Stimulated activated CD8-positive, alpha-beta memory T cell treated with anti-CD3 and anti-CD28 coated beads, Interleukin-4, amount 100 ng/mL, for 48 hours (primary cell): ENCODE data around the gene CARD11.
A peak's percentile ranks its signal among the peaks of the same experiment; 100 is the strongest.

Experiments used
- DNase-seq: peaks from one replicate; pipeline ENCODE4 v3.0.0-alpha.2; 2020

CARD11 gene

DNA sequence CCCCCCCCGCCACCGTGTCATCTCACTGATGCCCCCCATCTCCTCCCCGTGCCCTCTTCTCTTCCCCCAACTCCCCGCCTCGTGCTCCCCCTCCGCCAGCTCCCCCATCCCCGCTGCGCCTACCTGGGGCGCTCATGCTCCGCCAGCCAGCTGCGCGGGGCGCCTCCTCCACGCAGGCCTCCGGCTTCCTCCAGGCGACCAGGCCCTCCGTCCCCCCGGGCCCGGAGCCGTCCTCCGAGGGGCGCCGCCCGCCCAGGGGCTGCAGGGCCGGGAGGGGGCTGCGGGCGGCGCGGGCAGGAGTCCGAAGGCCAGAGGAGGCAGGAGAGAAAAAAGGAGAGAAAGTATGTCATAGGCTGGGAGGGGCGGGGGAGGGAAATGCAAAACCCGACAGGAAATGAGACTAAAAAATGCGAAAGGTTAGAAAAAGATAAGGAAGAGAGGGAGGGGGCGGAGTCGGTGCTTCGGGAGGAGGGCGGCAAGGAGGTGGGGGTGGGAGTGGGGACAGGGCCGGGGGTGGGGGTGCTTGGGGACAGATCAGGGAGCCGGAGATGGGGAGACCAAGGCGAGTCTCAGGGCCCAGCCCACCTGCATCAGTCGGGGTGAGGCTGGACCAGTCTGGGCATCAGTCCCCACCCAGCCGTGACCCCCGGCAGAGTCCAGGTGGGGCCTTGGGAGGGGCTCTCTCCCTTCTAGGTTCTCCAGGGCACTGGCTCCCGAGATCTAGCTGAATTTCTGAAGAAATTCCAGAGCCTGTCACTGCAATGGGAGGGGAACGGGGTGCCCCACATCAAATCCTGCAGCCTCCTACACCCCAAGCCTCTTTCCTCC is at the start of gene CARD11:
CARD11 (minus strand) TSS at position 324 of the 828 bp plus-strand sequence. CDS start 85,361 bp downstream, outside the sequence.
- DNase-seq, result peak; percentile 63

DNA sequence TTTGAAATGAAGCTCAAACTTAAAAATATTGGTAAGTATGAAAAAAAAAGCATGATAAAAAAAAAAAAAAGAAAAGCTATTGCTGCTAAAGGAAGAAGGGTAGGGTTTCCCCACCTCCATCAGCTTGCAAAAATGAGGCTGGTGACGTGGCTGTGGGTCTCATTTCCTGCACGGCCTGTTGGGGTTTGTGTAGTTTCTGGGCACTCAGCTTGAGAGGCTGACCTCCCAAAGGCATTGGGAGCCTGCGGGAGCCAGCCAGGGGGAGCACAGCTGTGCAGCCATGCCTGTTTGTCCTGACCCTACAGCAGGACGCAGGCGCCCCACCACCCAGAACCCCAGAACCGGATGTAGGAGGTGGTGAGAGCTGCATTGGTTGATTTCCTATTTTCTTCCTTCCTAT is 48.8 kb upstream of the CARD11 start:
- peak; percentile 80 for DNase-seq

DNA sequence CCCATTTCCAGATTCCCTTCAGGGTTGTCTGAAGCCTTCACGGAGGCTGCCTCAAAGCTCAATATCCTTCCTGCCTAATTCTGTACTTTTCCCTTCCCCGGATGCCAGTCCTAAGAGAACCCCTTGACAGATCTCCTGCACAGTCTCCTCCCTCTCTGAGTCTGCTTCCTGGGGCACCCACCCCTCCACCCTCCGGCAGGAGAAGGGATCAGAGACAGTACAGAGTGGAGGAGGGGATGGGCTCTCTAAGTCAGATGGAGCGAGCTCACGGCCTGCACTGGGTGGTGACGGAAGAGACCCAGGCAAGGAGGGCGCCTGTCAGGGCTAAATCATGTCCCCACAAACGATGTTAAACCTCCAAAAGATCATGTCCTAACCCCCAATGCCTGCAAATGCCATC is 48.0 kb upstream of the CARD11 start:
- no peak for DNase-seq

DNA sequence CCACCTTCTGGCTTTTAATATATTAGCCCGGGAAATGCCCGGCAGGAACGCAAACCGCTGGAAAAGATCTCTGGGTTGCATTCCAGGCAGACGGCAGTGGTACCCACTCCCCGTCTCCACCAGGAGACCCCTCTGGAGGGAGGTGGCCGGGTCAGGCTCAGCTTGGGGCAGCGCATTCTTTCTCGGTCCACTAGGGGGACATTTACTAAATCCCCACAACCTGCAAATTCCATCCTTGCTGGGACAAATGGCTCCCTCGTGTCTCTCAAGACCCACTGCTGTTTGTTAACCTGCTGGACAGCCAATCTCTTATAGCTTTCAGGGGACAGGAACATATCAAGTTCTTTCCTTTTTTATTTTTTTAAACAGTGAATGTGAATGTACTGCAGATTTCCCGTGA is 45.8 kb upstream of the CARD11 start:
- no peak for DNase-seq

DNA sequence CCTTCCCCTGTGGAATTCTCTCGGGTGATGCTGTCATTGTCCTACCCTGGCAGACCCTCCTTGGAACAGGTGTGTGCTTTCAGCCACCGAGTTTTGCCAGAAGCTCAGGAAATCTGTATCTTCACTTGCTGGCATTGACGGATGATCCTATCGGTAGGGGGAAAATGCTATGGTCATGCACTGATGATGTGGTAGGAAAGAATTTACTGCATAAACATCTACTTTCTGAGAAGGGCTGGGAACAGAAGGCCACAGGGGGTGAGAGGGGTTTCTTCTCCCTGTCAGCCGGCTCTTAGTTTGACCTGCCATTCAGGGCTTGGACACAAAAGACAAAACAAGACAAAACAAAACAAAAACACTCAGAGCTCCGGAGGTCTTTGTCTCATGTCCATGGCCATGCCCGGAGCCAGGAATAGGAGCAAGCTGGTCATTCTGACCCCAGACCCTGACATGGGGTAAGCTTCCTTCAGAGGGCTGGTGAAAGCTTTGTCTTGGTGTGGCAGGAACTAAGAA is 43.6 kb upstream of the CARD11 start:
- DNase-seq, result no peak

DNA sequence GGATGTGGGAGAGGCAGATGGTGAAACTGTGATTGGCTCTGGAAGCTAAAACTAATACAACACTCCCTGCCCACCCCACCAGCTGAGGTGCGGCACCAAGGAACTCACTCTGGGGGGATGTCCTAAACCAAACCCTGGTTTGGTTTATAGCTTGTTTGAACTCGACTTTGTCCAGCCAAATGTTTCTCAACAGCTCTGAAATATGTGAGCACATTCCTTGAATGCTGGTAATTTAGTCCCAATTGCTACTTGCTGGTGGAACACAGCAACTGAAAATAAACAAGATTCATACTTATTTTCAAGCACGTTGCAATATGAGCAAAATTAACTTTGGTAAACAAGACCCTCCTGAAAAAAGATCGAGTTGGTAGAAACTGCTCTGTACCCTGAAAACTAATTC is 39.7 kb upstream of the CARD11 start:
- DNase-seq, result no peak

DNA sequence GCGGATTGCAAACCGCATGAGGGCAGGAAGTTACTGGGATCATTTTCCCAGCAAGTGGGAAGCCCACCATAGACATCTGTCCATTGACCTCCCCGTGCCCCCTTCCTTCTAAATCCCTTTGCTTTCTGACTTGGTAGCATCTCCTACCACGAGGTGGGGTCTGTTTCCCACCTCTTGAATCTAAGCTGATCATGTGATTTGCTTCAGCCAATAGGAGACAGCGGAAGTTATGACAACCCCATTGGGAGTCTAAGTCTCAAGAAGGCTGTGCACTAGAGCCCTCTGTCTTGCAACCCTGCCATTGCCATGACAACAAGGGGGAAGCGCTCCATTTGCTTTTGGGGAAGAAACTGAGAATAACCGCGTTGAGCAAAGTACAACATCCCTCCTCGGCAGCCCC is 39.2 kb upstream of the CARD11 start:
- no peak for DNase-seq

DNA sequence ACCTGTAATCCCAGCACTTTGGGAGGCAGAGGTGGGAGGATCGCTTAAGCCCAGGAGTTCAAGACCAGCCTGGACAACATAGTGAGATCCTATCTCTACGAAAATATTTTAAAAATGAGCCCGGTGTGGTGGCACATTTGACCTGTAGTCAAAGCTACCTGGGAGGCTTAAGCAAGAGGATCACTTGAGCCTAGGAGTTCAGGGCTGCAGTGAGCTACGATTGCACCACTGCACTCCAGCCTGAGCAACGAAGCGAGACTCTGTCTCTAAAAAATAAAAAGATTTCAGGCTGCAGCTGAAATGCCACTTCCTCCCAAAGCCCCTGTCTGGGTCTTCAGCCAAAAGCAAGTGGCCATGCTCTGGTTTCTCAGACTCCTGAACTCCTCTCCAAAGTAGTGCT is 38.7 kb upstream of the CARD11 start:
- no peak for DNase-seq

DNA sequence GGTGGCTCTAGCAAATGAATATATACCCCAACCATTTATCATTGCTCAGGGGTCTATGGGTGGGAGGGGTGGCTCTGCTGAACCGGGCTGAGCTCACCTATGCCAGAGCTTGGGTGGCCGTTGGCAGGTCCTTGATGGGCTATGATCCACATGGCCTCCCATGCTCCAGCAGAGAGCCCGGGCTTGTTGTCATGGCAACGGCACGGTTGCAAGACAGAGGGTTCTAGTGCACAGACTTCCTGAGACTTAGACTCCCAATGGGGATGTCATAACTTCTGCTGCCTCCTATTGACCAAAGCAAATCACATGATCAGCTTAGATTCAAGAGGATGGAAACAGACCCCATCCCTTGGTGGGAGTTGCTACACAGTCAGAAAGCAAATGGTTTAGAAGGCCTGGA is 36.4 kb upstream of the CARD11 start:
- no peak for DNase-seq

DNA sequence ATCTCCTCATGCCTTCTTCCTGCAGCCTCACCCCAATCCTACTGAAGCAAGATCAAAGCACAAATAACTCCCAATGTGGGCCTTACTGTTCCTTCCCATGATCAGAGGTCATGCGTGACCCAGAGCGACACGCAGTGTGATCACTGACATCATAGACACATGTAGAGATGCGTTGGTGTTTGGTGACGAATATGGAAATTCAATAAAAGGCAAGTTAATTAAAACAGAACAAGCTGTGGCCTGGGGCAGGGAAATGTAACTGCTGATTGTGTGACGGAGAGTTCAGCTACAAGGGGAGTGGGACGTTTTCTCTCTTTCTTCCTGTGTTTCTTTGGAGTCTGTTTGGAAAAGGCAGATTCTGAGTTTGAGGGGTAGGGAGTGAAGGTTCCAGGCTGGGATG is 34.8 kb upstream of the CARD11 start:
- no peak for DNase-seq

DNA sequence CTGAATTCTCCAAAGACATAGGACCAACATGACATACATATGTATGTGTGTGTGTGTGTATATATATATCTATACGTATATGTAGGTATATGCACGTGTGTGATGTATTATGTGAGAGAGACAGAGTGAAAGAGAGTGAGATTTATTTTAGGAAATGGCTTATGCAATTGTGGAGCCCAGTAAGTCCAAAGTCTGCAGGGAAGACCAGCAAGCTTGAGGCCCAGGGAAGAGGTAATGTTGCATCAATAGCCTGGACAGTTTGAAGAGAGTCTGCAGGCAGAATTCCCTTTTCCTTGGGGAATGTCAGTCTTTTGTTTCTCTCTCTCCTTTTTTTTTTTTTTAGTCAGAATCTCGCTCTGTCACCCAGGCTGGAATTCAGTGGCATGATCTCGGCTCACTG is 33.0 kb upstream of the CARD11 start:
- DNase-seq, result no peak

DNA sequence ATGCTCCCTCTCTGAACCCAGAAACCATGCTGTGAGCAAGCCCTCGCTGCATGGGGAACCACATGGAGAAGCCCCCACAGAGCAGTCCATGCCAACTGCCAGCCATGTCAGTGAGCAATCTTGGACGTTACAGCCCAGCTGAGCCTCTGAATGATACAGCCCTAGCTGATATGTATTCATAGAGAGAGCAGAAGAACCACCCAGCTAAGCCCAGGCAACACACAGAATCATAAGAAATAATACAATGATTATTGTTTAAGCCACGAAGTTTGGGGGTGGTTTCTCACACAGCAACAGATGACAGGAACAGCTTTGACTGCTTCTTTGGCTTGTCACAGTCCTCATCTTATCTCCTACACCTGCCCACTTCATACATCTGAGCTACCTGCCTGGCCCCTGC is 32.5 kb upstream of the CARD11 start:
- DNase-seq, result no peak

DNA sequence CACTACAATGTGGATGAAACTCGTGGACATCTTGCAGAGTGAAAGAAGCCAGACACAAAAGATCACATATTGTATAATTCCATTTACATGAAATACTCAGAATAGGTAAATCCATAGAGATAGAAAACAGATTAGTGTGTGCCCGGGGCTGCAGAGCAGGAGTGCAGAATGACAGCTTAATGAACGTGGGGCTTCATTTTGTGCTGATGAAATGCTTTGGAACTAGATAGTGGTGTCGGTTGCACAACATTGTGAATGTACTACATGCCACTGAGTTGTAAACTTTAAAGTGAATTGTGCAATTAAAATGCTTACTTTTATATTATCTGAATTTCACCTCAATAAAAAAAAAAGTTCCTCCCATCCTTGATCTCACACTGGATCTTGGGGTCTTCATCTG is 31.8 kb upstream of the CARD11 start:
- no peak for DNase-seq

DNA sequence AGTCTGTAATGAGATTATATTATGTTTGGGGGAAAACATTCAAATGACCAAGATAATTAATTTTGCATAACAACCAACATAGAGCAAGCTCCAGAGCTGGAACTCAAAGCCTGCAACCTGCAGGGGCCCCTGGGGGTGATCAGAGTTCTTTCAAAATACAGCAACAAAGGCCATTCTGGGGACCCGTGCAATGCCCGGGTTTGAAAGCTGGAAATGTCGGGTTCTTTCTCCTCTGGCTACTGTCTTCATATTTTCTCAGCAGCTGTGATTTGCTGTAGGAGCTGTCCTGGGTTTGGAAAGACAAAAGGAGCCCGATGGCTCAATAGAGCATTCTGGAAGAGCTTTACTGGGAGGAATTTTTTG is 30.8 kb upstream of the CARD11 start:
- DNase-seq, result no peak

DNA sequence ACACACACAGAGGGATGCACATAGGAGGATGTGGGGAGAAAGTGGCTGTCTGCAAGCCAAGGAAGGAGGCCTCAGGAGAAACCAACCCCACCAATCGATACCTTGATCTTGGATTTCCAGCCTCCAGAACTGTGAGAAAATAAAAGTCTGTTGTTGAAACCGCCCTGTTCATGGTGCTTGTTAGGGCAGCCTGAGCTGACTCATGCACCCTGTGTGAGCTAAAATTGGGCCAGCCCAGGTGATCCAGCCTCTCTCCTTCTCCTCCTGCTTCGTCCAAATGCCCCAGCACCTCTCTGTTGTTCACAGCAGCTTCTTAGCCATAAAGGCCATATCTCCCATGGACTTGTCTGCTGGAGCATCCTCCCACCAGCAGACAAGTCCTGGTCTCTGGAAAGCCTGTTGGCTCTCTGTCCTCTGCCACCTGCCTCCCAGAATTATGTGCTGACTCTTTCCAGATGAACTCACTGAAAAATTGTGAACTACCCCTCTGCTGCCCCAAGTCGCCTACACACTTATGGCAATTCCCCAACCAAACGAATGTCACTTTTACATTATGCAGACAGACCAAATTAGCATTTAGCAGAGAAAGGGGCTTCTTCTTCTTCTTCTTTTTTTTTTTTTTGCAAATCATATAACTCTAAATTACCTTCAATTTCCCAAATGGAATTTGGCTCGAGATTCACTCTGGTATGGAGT is 30.2 kb upstream of the CARD11 start:
- DNase-seq, result no peak

DNA sequence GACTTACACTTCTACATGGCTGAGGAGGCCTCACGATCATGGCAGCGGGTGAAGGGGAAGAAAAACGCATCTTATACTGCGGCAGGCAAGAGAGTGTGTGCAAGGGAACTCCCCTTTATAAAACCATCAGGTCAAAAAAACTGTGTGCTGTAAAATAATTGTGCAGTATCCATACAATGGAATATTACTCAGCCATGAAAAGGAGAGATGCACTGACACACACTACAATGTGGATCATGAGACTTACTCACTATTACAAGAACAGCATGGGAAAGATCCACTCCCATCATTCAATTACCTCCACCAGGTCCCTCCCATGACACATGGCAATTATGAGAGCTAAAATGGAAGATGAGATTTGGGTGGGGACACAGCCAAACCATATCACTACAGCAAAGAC is 27.2 kb upstream of the CARD11 start:
- no peak for DNase-seq

DNA sequence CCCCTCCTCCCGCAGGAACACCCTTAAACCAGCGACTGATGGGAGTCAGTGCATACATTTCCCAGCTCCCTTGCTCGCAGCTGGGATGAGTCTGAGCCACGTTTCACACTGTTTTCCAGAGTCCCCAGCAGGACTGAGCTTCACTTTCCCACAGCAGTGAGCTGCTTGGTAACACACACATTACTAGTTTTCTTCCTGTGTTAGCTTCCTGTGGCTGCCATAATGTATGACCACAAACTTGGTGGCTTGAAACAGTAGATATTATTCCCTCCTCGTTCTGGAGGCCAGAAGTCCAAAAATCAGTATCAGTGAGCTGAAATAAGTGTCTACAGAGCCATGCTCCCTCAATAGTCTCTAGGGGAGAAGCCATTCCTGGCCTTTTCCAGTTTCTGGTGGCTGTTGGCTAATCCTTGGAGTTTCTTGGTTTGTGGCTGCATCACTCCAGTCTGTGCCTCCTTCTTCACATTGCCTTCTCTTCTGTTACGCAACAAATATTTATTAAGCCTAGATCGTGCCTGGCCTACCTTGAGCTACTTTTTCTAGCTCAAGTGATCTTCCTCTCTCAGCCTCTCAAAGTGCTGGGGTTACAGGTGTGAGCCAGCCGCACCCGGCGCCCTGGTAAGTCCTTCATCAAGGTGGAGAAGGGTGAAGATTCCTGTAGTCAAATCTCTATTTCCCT is 26.2 kb upstream of the CARD11 start:
- DNase-seq, result no peak

DNA sequence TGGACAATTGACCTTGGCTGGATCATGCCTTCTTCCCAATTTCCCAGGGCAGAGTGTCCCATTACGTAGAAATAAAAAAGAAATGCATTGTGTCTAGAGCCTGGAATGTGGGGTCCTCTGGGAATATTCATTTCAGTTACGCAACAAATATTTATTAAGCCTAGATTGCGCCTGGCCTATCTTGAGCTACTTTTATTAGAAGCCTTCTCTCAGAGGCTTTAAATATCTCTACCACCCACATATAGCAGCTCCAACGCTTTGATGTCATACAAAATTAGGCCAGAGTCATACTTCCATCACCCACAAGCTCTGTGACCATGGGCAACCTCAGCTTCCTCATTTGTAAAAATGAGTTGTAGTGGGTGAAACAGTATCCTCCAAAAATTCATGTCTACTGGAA is 24.9 kb upstream of the CARD11 start:
- DNase-seq, result no peak

DNA sequence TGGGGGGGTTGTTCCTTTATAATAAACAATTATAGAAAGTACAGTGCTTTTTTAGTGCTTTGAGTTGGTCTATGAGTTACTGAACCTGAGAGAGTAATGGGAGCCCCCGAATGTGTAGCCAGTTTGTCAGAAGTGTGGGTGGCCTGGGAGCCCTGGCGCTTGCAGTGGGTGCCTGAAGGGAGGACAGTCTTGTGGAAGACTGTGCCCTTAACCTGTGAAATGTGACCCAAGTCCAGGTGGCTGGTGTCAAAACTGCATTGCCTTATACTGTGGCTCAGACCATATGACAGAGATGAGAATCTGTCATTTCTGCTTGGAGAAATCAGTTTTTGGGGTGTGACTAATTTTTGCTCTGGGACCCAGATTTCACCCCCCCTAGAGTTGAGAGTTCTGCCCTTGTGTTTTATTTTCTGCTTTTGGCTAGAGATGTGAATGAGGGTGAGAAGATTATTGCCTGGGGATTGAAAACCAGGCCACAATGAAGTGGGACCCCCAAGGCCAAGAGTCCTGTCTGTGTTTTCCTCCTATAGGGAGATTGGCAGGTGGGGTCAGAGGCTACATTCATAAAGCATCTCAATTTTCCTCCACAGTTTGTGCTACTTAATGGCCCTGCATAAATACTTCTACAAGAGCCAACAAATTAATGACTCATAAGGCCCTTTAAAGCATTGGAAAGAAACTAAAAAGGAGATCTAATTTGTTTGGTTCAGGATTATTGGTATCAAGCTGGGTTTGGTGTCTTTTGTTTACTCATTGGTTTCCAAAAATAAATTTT is 24.1 kb upstream of the CARD11 start:
- no peak for DNase-seq

DNA sequence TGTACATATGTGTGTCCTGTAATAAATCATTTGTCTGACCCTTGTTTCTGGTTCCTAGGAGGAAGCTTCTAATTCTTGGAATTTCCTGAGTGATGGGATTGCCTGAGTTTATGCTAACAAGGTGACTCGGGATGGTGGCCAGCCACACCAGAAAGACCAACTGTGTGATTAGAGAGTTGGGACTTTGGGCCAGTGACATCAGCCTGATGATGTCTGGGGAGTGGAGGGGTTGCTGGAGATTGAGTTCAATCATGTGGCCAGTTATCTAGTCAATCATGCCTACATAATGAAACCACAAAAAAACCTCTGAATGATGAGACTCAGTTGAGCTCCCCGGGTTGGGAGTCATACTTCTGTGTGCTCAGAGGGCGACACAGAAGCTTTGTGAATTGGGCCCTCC is 23.5 kb upstream of the CARD11 start:
- DNase-seq, result peak; percentile 58

DNA sequence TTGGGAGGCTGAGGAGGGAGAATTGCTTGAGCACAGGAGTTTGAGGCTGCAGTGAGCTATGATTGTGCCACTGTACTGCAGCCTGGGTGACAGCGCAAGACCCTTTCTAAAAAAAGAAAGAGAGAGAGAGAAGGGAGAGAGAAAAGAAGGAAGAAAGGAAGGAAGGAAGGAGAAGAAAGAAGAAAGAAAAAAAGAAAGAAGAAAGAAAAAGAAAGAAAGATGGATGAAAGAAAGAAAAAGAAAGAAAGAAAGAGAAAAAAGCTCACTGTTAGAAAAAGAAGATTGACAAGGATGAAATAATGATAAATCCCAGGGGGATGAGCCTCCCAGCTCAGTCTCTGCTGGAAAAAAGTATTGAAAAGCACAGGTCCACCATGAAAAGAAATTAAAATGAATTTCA is 22.8 kb upstream of the CARD11 start:
- DNase-seq, result no peak

DNA sequence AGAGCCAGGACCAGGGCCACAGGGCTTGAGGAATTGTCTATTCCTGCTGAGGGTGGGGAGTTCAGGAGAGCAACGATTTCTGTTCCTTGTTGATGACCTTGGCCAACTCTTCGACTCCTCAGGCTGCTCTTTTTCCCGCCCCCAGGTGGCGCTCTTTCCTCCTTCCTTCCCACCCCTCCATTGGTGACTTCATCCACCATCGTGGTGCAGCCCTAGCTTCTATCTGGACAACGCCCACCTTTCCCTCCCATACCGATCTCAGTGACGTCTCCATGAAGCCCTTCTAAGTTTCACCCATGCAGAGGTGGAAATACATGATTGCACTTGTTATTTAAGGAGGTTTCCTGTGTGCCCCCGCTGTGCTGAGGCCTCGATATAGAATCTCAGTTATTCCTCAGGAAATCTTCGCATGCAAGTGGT is 22.1 kb upstream of the CARD11 start:
- peak; percentile 87 for DNase-seq

DNA sequence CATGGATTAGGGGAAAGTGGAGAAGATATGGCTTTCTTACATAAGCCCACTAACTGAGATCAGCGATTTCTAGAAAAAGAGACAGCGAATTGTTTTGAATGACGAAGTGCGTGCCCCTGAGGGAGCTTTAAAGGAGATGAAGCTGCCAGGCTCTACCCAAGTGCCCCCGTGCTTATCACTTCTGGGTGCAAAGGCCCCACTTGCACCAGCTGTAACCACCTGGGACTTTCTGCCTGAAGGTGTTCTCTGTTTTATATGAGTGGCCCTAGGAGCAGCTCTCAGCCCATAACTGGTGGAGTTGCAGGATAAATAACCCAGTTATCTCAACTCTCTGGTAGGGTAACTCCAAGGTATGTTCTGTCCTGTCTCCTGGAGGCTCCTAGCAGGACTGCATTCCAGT is 20.4 kb upstream of the CARD11 start:
- DNase-seq, result no peak
